GM18867 (cell line): ENCODE measurements around the gene MATN4.

Experiments used
- ATAC-seq: cut with Tn5 transposase; IDR thresholded peaks from one replicate; pipeline ENCODE4 v1.9.1; 2021; ENCODE audit warnings: mild to moderate bottlenecking, moderate library complexity; ENCODE audit not compliant: unreplicated experiment

Gene MATN4

DNA sequence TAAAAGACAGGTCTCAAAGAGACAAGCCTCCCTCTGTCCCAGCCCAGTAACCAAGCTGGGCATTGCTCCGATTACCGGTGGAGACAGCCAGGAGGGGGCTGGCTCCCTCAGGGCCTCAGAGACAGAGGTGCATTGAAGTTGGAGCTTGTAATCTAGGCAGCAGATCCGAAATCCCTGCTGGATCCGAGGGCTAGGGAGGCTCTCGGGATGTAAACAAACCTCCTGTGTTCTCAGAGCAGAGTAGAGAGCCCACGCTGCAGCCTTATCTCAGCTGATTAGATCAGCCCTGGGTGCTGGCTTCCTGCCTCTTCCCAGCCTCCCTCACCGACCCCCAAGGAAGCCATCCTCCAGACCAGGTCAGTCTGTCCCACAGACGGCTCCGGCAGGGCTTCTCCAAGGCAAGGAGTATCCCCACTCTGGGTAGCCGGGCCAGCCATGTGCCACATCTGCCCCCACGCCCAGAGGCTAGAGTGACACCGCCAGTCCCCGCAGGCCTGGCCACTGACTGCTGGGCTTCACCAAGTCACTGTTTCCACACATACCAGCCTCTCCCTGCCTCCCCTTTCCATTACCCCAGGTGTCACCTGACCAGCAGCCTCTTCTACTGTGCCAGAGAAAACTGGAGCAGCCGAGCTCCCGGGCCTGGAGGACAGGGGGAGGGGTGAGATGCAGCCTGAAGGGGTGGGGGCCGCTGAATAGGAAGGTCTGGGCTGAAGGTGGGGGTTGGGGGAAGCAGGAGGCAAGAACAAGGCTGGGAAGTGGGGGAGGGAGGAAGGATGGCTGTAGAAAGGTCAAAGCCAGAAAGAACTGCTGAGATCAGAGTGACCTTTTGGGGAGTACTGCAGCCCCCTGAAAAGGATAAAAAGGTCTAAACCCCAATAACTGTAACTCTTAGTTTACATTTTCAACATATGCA, 34.1 kb upstream of the MATN4 start:
- no peak for ATAC-seq

- ATAC-seq = no peak
Measured at GRCh38 chr20:45341579-45341938, 33.5 kb upstream of the MATN4 start.

DNA sequence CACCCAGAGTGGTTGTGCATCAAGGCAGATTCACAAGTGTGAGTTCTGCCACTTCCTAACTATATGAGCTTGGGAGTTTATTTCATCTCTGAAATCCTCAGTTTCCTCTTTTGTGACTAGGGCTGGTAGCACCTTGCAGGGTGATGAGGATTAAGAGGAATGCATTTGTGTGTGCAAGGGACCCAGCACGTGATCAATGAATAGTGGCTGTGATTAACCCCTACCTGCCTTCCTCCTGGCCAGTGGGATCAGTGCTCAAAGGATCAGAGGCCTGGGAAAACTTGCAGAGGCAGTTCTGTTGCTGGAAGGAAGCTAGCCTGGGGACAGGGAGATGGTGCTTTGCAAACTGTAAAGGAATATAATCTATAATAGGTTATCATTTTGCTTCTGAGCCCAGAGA, 32.9 kb upstream of the MATN4 start:
- no peak for ATAC-seq

GRCh38 chr20:45340236-45340847, 32.2 kb upstream of the MATN4 start:
- no peak for ATAC-seq

GRCh38 chr20:45339799-45340198, 31.7 kb upstream of the MATN4 start:
- ATAC-seq = no peak

GRCh38 chr20:45339084-45339483, 31.0 kb upstream of the MATN4 start:
- no peak for ATAC-seq

DNA sequence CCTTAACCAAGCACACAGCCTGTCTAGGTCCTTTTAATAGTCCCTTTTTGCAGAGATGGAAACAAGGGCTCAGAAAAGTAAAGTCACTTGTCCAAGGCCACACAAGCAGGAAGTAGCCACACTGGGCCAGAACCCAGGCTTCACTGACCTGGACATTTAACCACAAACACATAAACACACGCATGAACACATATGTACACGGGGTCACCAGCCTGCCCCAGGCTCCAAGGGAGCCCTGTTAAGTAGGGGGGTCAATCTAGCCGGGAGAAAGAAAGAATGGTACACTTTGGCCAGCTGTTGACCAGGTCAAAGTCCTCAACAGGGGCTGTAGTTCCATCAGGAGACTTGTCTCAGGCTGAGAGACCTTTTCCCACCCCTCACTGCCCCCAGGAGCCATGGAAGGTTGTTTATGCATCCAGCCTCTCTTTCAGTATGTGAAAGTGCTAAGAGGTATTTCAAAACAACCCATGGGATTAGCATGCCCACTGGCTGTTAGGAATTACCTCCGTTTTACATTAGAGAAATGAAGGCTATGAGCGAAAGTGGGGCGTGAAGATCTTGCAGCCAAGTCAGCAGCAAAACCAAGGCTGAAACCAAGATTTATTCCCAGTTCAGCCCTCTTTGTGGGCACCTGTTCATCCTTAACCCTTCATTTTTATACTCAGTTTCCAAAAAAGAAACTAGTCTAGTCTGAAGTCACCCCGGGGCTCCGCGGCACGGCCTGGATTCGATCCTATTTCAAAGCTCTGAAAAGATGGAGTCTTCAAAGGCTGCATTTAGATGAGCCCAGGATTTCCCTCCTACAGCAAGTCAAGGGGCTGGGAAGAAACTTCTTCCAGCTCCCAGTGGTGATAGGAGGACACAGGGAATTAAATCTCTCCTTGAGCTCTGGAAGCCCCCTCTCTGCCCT, 30.3 kb upstream of the MATN4 start:
- ATAC-seq = no peak

GRCh38 chr20:45337367-45338120, 29.4 kb upstream of the MATN4 start:
- ATAC-seq = no peak

DNA sequence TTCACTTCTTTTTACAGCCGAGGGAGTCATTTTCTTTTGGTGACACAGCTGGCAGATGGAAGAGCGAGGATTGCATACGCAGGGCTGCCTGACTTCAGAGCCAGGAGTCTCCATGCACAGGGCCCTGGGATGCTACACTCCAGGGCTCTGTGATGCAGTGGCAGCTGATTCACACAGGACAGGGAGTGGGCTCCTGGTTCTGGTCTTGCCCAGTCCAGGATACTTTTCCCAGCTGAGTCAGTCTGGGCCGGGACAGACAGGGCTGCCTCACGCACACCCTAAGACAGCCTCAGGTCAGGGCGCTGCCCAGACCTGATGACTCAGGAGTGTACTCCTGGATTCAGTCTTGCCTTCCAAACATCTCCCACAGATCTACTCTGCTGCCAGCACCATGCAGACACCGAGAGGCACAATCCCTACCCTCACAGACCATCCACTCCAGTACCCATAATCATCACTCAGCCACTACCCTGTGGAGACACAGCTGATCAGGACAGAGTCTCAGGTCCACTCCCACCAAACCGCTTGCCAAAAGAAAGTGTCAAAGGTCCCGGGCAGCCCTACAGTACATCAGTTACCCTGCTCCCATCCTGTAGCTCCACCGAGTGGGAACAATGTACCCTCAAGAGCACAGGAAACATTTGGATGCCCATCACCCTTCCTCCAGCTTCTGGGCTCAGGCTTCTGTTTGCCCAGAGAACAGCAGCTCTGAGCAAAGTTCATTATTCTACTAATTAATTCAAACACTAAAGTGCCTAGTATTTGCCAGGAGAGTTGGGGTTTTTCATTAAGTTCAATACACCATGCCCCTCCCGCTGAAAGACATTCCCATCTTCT, 28.6 kb upstream of the MATN4 start:
- no peak for ATAC-seq

DNA sequence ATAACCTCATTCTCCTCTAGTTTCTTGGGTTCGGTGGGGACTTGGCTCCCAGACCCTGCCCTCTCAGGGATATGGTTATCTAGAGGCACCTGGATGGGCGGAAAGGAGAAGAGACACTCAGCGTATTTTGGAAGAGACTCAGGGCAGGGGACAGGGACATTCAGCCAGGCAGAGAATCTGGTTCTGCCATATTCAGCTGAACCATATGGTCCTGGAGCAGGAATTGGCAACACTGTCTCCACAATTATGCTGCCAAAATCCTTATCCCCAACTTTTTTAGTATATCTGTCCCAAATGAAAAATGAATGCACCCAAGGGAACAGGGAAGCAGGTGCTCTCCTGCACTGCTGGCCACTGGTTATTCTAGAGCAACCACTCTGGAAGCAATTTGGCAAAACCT, 22.4 kb upstream of the MATN4 start:
- no peak for ATAC-seq

- no peak for ATAC-seq
Measured at GRCh38 chr20:45329497-45330319, 21.6 kb upstream of the MATN4 start.

GRCh38 chr20:45328451-45328850, 20.4 kb upstream of the MATN4 start:
- ATAC-seq = no peak

DNA sequence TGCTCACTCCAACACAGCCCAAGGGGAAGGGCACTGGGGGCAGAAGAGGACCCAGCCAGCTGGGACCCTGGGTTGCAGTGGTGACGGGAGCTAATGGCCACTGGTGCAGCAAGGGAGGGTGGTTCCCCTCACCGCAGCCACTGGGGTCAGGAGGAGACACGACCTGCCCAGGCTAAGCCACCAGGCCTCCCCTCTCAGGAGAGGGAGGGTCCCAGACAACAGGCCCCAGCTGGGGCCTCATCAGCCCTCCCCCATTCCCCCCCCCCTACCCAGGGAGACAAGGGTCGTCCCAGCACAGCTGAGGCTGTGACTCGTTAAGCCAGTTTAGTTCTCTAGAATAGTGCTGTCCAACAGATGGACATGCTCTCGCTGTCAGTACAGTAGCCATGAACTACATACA, 17.3 kb upstream of the MATN4 start:
- no peak for ATAC-seq

DNA sequence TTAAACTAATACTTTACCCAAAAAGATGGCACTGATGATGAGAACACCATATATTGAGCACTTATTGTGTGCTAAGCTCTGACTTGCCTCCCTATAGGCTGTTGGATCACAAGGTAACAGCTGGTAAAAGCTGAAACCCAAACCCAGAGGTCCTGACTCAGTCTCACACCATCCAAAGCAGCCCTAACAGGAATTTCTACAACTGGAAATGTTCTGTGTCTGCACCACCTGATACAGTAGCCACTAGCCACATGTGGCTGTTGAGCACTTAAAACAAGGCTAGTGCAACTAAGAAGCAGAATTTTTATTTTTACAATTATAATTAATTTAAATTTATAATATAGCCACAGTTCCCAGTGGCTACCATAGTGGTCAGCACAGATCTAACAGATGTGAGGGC, 15.6 kb upstream of the MATN4 start:
- ATAC-seq = no peak

DNA sequence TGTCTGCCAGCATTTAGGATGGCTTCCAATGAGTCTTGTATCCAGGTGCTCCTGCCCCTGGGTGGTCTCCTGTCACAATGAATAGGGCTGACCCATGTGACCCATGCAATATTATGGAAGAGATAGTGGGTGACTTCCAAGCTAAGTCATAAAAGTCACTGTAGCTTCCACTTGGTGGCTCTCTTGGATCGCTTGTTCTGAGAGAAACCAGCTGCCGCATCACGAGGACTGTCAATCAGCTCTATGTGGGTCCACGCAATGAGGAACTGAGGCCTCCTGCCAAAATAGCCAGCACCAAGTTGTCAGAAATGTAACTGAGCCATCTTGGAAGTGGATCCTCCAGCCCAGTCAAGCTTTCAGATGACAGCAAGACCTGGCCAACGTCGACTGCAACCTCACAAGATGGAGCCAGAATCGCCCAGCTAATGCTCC, 14.9 kb upstream of the MATN4 start:
- no peak for ATAC-seq

- ATAC-seq = peak; percentile 80
Measured at GRCh38 chr20:45320948-45321595, 13.0 kb upstream of the MATN4 start.

DNA sequence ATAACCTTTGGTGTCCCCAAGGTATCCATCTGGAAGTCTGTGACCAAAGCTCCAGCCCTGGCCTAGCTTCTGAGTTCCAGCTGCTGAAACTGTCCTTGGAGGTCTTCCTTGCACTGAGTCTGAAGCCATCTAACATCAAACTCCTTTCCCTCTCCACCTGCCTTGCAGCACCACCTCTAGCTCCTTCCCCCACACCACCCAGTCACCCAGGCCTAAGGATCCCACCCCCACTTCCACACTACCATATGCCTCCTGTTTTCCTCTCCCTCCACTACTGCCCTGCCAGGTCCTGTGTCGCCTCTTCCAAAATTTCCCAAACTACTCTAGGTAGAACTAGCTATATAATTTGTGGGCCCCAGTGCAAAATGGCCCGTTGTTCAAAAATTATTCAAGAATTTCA, 10.8 kb upstream of the MATN4 start:
- ATAC-seq = no peak

DNA sequence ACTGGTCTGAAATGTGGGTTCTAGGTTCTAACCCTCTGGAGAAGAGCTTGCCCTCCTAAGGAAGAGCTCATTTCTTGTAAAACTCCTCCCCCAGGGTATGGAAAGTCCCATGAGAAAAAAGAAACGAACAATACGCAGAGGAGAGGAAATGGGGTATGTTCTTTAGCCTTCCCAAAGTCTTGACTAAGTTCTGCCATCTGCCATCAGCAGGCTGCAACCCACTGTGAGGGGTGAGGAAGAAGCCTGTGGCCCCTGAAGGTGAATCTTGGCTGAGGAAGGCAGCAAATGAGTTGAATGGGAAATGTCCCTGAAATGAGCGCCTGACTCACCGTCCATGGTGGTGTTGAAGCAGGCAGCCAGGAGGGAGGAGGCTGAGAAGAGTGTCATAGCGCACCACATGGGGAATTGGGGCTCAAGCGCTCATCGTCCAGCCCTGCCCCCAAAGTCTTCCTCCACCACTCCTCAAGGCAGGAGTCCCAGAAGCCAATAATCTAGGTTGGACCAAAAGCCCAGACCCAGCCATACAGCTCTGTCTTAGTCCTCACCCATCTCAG, 10.4 kb upstream of the MATN4 start:
- ATAC-seq = no peak
